Caco-2 (cell line): ENCODE results near the gene GIMD1. TPM values are rescaled to one million over a fixed set of nuclear protein-coding genes. Genes with fewer than 3 reads are reported as not detected.

ENCODE experiments used
- BruUV-seq: library from RNA; stranded (reverse); fragments of 400-500 nt; replicated peaks from 2 replicates; lab custom pipeline; 2021; lab: Mats Ljungman, UMichigan
- CTCF ChIA-PET: fragments of 300-600 bp; sonication (Branson Sonifier 250); formaldehyde crosslinking; loops from one replicate; lab custom pipeline; 2022; ENCODE audit warnings: antibody characterized with exemption; lab: Charles Lee
- POLR2A ChIA-PET: fragments of 300-600 bp; sonication (Branson Sonifier 250); formaldehyde crosslinking; loops from one replicate; lab custom pipeline; 2022; ENCODE audit warnings: antibody characterized with exemption; lab: Charles Lee
- DNase-seq, 2 experiments: peaks; one replicate each; pipeline versions ENCODE4 v3.0.0 to v3.0.0-alpha.2; 2020 to 2022
- H3K27me3 ChIP-seq: replicated peaks from 2 replicates; pipeline ENCODE4 v1.6.0; 2011; ENCODE audit warnings: low read length; ENCODE audit not compliant: control insufficient read depth, insufficient read depth
- H3K36me3 ChIP-seq: 2 replicates; pipeline ENCODE4 v1.5.1; 2011; ENCODE audit warnings: low read length; ENCODE audit not compliant: control insufficient read depth, insufficient read depth
- H3K4me1 ChIP-seq: fragments of 250-450 bp; sonication (Bioruptor Pico); 2 replicates; pipeline ENCODE4 v1.5.1; 2020; ENCODE audit warnings: mild to moderate bottlenecking
- H3K4me3 ChIP-seq: 2 replicates; pipeline ENCODE4 v1.5.1; 2011; ENCODE audit warnings: low read depth, mild to moderate bottlenecking, control low read depth, low read length
- H3K9me3 ChIP-seq: fragments of 250-450 bp; sonication (Bioruptor Pico); 2 replicates; pipeline ENCODE4 v1.5.1; 2020; ENCODE audit warnings: mild to moderate bottlenecking, moderate library complexity
- H3K27ac Mint-ChIP-seq: one replicate; pipeline ENCODE4 v1.8.0; 2022; ENCODE audit warnings: mixed read lengths; ENCODE audit not compliant: unreplicated experiment
- H3K27me3 Mint-ChIP-seq: one replicate; pipeline ENCODE4 v1.8.0; 2022; ENCODE audit warnings: mixed read lengths; ENCODE audit not compliant: insufficient read depth, unreplicated experiment
- H3K36me3 Mint-ChIP-seq: one replicate; pipeline ENCODE4 v1.8.0; 2022; ENCODE audit warnings: mild to moderate bottlenecking, mixed read lengths; ENCODE audit not compliant: insufficient read depth, unreplicated experiment
- H3K4me1 Mint-ChIP-seq: one replicate; pipeline ENCODE4 v1.8.0; 2022; ENCODE audit warnings: low read depth, mixed read lengths; ENCODE audit not compliant: unreplicated experiment
- H3K4me3 Mint-ChIP-seq: one replicate; pipeline ENCODE4 v1.8.0; 2022; ENCODE audit warnings: mild to moderate bottlenecking, moderate library complexity, mixed read lengths; ENCODE audit not compliant: unreplicated experiment
- H3K9me3 Mint-ChIP-seq: one replicate; pipeline ENCODE4 v1.8.0; 2022; ENCODE audit warnings: mixed read lengths; ENCODE audit not compliant: unreplicated experiment
- intact Hi-C: fragments of 100-400 bp; cut with micrococcal nuclease; formaldehyde crosslinking; loops from one replicate; pipeline ENCODE4 v1.10.0; 2022; ENCODE audit not compliant: unreplicated experiment
- total RNA-seq: library from RNA; stranded (reverse); gene quantifications from 2 replicates; pipeline ENCODE4 v1.2.3, GENCODE V29; 2022
- TF ChIP-seq, protein P1 (sequence below), 2 experiments: fragments of 200-600 bp in 1 of 2; IDR thresholded peaks; 1 replicate in 1 of 2; 2 replicates in 1 of 2; pipeline versions ENCODE4 v1.5.1 to v1.8.0; 2011 to 2022; ENCODE audit warnings: antibody characterized with exemption in 1 of 2, control low read depth in 1 of 2, inconsistent platforms in 1 of 2, low read depth in 1 of 2, low read length in 1 of 2, mild to moderate bottlenecking in 1 of 2, moderate library complexity in 1 of 2; ENCODE audit not compliant: insufficient read depth in 1 of 2, severe bottlenecking in 1 of 2, unreplicated experiment in 1 of 2

Gene GIMD1
- total RNA-seq, 1 experiment from 2014 or later: not detected

DNA sequence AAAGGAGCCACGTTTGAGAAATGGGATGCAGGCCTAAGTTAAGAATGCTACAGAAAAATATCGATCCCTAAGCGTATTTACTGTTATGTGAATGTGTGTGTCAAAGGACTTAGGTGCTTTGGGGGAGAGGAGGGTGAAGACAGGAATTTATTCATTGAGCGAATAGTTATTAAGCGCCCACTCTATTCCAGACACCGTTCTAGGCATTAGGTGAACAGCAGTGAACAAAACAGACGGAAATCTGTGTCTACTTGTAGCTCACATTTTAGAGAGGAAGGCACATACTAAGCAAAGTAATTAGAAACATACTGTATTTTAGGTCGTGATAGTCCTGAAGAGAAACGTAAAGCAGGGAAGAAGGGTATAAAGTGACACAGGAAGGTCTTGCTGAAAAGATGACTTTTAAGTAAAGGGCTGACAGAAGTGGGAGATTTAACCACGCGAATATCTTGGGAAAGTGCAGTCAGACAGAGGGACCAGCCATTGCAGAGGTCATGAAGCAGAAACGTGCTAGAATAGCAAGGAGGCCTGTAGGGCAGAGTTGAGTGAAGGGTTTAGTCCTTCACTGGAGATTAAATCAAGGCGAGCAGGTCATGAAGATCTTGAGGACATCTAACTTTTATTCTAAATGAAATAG lies 51.7 kb downstream of the GIMD1 start:
- CTCF ChIA-PET: no interaction called here
- no peaks in the 10 kb centered on the region for H3K27me3 ChIP-seq
- peak overlapping the region; percentile 75 for H3K4me3 ChIP-seq
- H3K4me3 Mint-ChIP-seq: no peak overlapping the region
- H3K9me3 ChIP-seq: no peaks in the 10 kb centered on the region
- no peak for DNase-seq
- H3K9me3 Mint-ChIP-seq: no peaks in the 10 kb centered on the region
- H3K4me1 ChIP-seq: peaks cover 37% of the 10 kb centered on the region
- TF ChIP-seq, protein P1, sequence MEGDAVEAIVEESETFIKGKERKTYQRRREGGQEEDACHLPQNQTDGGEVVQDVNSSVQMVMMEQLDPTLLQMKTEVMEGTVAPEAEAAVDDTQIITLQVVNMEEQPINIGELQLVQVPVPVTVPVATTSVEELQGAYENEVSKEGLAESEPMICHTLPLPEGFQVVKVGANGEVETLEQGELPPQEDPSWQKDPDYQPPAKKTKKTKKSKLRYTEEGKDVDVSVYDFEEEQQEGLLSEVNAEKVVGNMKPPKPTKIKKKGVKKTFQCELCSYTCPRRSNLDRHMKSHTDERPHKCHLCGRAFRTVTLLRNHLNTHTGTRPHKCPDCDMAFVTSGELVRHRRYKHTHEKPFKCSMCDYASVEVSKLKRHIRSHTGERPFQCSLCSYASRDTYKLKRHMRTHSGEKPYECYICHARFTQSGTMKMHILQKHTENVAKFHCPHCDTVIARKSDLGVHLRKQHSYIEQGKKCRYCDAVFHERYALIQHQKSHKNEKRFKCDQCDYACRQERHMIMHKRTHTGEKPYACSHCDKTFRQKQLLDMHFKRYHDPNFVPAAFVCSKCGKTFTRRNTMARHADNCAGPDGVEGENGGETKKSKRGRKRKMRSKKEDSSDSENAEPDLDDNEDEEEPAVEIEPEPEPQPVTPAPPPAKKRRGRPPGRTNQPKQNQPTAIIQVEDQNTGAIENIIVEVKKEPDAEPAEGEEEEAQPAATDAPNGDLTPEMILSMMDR (IDR thresholded peaks at IDR 0.05; ENCODE audit: insufficient read depth in 1 of 2, low read depth in 1 of 2, low read length in 1 of 2, severe bottlenecking in 1 of 2, unreplicated experiment in 1 of 2): no peak
- POLR2A ChIA-PET: interaction anchor here (1.5 to 1.7 kb wide), 2 partner anchors 10 to 59 kb away, joined by 3 to 15 read pairs; no protein-coding TSS in a partner anchor
- intact Hi-C loops: loop anchor here (1.0 kb wide), 2 partner anchors 53 to 78 kb away; no protein-coding TSS in a partner anchor
- H3K36me3 ChIP-seq: no peaks in the 10 kb centered on the region
- TSS peak; percentile 48 for BruUV-seq
- H3K36me3 Mint-ChIP-seq: peaks cover 31% of the 10 kb centered on the region
- no peaks in the 10 kb centered on the region for H3K27me3 Mint-ChIP-seq
- H3K27ac Mint-ChIP-seq: no peak overlapping the region
- peaks cover 13% of the 10 kb centered on the region for H3K4me1 Mint-ChIP-seq

DNA sequence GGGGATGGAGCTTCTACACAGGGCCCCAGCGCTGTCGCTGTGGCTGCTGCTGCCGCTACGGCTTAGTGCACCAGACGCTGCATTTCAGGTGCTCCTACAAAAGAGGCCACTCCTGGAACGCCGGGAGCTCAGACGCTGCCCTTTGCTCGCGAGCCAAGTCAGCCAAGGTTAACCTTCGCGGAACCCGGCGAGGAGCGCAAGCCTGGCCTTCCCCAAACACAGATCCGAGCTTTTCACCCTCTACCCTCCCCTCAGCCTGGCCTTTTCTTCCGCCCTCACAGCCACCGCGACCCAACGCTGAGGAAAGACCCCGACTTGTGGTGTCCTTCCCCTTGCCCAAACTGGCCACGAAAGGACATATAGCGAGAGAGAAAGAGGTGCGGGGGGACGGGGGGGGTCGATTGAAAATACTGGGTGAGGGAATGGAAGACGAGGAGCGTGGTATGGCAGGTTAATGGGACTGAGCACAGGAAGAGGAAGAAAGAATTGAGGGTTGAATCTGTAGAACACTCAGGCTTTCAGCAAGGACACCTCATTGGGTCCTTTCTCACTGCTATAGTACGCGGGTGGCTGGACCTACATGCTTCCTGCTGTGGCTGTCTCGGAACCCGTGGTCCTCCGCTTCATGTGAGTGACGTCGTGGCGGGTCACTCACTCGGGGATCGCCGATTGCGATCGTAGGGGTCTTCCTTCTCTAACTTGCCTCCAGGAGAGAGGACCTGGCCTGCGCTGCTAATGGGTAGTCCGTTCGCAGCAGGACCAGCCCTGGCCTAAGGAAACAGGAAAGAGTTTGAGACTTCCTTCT lies 52.4 kb downstream of the GIMD1 start, which contains the start of the genes AIMP1 and TBCK:
TSS of gene AIMP1 (plus strand) at position 583 of the 805 bp plus-strand sequence. CDS start 8,460 bp downstream, outside the sequence.
TSS of gene TBCK (minus strand) at position 242 of the 805 bp plus-strand sequence. CDS start 7,249 bp downstream, outside the sequence.
- H3K9me3 ChIP-seq: no peaks in the 10 kb centered on the region
- Mint-ChIP-seq H3K4me1 (peaks cover 11% of the 10 kb centered on the region), H3K4me3 (no peak within 1 kb of the TSS), H3K27me3 (no peaks in the 10 kb centered on the region), H3K9me3 (no peaks in the 10 kb centered on the region), H3K27ac (no peak within 1 kb of the TSS), H3K36me3 (peaks cover 24% of the 10 kb centered on the region)
- BruUV-seq: no TSS peak
- H3K27me3 ChIP-seq: no peaks in the 10 kb centered on the region
- POLR2A ChIA-PET: interaction anchor here (0.6 to 1.7 kb wide), 7 partner anchors 9 to 382 kb away, joined by 3 to 15 read pairs (median 4); no protein-coding TSS in a partner anchor
- CTCF ChIA-PET: interaction anchor here (1.0 to 1.4 kb wide), 3 partner anchors 12 to 52 kb away, joined by 4 to 8 read pairs (median 4); no protein-coding TSS in a partner anchor
- peaks cover 38% of the 10 kb centered on the region for H3K4me1 ChIP-seq
- intact Hi-C loops: loop anchor here (1.0 kb wide), 3 partner anchors 10 to 77 kb away; no protein-coding TSS in a partner anchor
- no peaks in the 10 kb centered on the region for H3K36me3 ChIP-seq
- TF ChIP-seq, protein P1 (IDR thresholded peaks at IDR 0.05; ENCODE audit: insufficient read depth in 1 of 2, low read depth in 1 of 2, low read length in 1 of 2, severe bottlenecking in 1 of 2, unreplicated experiment in 1 of 2): no peak
- DNase-seq: peak; percentile 88 to 91
- H3K4me3 ChIP-seq: peak within 1 kb of the TSS; percentile 75
